IPS-NIHi11 (cell line): ENCODE data around the gene PKD1.

Experiments used
- DNase-seq: peaks from one replicate; pipeline ENCODE4 v3.0.0; 2012; ENCODE audit warnings: mixed read lengths, low spot score

Gene PKD1

DNA sequence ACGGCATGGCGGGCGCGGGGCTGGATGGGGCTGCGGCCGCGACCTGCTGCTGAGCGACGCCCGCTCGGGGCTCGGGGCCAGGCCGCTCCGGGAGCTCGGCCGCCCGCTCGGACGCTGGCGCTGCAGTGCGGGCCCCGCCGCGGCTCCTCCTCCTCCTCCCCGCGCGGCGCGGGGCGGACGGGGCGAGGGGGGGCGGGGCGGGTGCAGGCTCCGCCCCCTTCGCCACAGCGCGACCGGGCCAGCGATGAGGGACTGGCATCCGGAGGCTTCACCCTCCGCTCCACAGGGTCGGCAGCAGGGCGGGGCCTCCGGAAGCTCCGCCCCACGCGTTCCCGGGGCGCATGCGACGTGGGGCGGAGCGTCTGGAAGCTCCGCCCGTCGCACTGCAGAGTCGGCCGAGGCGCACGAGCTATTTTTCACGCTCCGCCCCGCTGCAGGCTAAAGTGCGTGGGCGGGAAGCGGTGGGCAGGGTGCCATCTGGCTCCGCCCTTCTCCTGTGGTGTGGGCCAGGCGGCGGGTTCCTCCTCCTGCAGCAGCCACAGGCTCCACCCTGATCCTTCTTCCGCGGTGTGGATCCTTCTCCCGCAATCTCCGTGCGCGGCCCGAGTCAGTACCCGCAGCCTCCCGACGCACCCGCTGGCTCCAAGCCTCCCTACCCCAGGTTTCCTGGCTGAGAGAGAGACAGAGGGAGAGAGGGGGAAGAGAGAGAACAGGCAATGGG, at the start of gene PKD1:
Gene PKD1 (minus strand): TSS at position 129 of the 721 bp plus-strand sequence. CDS start 209 bp downstream, outside the sequence.
- DNase-seq, result peak; percentile 17

DNA sequence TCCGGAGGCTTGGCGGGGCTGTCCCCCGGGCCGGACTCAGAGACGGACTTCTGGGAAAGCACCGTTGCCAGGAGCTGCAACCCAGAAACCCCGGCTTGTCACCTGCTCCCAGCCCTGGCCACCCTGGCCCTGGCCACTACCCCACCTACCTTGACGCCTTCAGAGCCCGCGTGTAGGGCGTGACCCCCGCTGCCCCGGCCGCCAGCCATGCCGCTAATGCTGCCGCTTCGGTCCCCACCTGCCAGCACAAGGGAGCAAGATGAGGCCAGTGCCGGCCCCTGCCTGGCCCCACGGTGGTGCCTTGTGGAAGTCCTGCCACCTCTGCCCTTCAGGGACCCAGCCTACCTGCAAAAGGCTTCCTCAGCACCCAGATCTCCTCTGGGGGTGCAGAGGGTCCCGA, 49.3 kb upstream of the PKD1 start:
- no peak for DNase-seq

DNA sequence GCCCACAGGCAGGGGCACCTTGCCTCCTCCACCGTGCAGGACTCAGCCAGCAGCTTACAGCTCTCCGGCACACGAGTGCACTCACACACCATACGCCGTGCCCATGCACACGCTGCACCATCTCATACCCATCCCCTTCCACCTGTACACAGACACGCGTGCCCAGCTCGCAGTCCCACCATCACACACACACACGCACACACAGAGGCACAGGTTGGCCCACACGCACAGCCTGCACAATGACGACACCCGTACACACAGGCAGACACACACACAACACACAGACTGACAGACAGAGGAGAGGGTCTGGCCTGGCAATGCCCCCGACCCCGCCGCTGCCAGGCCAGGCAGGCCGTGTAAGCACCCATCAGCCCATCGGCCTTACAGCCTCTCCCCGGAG, 48.6 kb upstream of the PKD1 start:
- DNase-seq, result no peak

DNA sequence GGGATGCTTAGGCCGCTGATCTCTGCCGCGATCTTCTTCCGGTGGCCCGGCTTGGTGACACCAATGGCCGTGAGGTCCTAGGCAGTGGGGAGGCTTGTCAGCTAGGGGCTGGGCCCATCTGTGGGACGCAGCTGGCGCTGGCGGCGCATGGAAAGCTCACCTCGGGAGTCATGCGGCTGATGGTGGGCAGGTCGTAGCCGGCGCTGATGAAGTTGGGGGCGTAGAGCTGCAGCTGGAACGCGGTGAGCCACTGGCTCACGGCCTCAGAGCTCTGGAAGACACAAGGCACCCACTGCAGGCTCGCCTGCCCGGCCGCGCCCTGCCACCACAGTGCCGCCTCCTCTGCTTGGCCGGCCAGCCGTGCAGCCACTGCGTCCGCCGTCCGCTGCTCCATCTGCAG, 48.0 kb upstream of the PKD1 start:
- DNase-seq, result no peak

DNA sequence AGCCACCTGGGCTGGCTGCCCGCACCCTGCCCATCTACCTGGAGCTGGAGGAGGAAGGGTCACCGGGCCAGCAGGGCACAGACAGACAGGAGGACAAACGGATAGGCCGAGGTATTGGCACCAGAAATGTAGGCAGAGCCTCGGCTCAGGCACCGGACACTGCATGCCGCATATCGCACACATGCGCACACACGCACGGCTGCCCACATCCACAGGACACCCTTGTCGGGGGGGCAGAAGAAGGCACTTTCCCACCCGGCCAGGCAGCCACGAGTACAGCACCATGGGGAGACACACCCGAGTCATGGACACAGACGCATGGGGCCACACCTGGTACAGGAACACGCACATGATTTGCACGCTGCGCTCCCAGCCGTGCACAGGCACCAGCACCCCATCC, 46.3 kb upstream of the PKD1 start:
- DNase-seq, result no peak

DNA sequence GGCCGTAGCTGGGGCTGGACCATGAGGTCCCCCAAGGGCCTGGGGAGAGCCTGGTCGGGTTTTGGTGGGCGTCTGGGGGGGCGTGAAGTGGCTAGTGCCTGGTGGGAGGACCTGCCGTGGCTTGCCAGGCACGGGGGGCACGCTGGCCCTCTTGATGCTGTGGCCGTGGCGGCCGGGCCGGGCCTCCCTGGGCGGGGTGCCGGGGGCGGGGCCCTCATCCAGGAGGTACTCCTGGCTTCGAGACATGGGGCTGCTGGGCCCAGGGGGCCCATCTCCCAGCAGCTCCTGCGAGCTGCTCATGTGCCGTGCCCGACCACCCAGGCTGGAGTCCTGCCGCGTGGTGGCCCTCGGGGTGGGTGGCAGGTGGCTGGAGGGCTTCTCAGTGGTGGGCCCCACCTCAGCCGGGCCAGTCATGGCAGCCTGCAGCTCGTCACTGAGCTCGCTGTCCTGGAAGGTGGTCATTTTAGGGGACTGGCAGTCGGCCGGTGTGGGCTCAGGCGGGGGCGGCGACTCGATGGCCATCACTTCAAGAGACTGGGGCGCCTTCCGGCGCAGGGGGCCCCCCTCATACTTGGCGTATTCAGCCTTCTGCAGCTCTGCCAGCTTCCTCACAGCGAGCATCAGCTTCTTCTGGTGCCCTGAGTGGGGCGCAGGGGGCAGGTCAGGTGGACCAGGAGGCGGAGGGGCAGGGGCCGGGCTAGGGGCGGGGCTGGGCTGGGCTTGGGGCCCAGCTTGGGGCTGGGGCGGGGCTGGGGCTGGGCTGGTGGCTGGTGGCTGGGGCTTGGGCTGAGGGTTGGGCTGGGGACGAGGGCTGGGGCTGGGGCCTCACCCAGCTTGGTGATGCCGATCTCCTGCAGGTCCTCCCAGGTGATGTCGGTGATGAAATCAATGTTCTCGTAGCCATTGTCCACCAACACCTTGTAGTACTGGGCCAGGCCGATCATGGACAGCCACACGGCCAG, 45.5 kb upstream of the PKD1 start:
- peak; percentile 69 for DNase-seq

DNA sequence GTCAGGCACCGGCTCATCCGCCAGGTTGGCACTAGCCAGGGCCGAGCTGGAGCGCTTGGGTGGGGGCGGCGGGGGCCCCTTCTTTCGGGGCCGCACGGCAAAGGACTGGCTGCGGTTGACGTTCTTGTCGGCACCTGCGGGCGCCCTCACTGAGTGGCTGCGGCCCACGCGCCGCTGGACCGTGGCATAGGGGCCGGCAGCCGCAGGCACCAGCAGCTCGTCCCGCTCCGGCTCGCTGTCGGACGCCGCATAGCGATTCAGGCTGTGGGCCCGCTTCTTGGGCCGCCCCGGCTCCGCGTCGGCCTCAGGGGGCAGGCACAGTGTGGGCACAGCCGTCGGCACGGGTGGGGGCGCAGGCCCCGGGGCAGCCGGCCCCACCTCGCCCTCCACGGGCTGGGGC, 44.8 kb upstream of the PKD1 start:
- DNase-seq, result no peak

DNA sequence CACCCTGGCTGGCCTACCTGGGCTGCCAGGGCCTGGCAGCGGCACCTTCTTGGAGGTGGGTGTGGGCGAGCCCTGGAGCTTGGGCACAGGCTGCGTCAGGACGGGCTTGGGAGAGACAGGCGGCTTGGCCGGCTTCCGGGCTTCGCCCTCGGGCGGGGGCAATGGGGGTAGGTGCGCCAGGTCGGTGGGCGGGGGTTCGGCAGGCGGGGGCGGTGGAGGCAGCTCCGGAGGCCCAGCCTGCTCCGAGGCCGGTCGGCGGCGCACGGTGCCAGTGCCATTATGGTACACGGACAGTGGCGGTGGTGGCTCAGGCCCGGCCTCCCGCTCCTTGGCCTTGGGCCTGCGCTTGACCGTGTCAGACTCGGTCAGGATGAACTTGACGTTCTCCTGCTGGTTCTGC, 43.9 kb upstream of the PKD1 start:
- DNase-seq, result no peak

DNA sequence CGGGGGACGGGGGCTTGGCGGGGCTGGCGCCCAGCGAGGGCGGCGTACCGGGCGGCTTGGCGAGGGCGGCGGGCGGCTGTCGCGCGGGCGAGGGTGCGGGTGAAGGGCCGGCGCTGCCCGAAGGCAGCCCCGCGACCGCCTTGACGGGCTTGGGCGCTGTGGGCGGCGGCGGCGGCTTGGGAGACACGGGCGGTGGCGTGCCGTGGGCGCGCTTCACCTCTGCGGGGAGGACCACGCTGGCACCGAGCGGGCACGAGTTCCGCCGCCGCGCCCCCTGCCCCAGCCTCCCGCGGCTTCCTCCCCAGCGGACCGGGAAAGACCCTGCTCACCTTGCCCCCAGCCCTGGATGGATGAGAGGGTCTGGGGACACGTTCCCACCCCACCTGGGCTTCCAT, 43.4 kb upstream of the PKD1 start:
- DNase-seq, result no peak

DNA sequence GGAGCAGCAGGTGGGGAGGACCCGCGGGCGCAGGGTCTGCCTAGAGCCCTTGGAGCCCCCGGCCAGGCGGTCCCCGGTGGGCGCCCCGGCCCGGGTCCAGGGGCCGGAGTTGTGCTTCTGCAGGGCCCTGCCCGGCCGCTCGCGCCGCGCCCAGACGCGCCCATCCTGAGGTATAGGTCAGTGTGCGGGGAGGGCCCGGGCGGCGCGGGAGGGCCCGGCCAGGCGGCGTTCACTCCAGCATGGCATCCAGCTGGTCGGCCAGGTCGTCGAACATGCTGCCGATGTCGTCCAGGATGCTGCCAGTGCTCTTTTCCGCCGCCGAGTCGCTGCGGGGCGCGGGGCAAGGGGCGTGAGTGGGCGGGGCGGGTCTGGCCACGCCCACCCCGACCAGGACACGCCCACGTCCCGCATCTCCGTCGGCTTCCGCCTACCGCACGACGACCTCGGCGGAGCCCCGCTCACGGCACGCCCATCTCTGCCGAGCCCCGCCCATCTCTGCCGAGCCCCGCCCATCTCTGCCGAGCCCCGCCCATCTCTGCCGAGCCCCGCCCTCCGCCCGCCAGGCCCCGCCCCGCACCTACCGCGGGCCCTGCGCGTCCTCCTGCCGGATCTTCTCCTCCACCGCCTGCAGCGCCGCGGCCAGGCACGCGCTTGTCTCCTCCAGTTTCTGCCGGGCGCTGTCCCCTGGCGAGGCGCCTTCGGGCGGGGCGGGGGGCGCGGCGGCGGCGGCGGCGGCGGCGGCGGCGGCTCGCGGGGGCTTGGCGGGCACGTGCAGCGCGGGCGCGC, 42.8 kb upstream of the PKD1 start:
- peak; percentile 95 for DNase-seq

DNA sequence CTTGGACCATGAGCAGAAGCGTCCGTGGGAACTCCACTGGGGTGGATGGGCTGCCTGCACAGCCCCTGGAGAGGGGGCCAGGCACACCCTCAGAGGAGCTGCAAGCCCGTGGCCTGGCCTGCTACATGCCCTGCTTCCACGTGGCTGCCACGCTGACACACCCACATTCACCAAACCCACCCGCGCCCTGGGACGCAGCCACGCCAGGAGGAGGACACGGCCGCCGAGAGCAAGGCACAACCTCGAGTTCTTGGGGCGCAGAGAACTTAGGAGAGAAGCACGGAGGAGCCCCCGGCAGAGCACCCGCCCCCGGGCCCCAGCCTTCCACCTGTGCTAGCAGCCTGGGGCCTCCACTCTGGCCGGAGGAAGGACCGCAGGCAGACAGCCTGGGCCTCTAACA, 41.9 kb upstream of the PKD1 start:
- DNase-seq, result no peak

DNA sequence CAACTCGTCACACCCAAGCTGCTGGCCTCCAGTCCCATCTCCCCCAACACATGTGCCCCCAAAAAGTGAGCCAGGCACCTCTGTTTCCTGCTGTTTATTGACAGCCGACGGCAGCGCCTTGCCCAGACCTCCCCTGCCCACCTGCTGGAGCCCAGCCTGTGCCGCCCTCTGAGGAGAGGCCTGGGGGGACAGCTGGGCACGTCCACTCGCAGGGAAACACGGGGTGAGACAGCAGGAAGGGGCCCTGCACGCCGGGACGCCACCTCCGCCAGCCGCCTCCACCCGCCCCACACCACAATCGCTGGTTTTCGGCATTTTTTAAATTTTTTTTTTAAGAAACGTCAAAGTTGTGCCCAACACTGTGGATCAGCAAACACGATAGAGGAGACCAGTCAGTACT, 41.4 kb upstream of the PKD1 start:
- no peak for DNase-seq

DNA sequence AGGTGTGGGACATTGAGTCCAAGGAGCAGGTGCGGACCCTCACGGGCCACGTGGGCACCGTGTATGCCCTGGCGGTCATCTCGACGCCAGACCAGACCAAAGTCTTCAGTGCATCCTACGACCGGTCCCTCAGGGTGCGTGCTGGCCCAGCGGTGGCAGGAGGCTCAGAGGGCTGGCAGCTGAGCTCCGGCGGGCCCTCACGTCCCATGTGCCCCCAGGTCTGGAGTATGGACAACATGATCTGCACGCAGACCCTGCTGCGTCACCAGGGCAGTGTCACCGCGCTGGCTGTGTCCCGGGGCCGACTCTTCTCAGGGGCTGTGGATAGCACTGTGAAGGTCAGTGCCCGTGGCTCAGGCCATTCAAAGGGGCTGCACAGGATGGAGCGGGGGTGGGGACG, 40.3 kb upstream of the PKD1 start:
- DNase-seq, result no peak

DNA sequence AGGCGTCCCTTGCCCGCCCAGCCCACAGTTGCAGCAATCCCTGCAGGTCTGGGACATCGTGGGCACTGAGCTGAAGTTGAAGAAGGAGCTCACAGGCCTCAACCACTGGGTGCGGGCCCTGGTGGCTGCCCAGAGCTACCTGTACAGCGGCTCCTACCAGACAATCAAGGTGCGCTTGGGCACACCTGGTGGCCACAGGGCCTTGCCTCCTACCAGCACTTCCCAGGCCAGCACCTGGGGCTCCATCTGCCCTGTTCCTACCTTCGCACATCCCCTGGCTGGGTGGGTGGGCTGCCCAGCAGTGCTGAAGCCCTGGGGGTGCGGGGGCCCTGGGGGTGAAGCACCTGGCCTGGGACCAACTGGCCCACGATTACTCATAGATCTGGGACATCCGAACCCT, 39.8 kb upstream of the PKD1 start:
- no peak for DNase-seq

DNA sequence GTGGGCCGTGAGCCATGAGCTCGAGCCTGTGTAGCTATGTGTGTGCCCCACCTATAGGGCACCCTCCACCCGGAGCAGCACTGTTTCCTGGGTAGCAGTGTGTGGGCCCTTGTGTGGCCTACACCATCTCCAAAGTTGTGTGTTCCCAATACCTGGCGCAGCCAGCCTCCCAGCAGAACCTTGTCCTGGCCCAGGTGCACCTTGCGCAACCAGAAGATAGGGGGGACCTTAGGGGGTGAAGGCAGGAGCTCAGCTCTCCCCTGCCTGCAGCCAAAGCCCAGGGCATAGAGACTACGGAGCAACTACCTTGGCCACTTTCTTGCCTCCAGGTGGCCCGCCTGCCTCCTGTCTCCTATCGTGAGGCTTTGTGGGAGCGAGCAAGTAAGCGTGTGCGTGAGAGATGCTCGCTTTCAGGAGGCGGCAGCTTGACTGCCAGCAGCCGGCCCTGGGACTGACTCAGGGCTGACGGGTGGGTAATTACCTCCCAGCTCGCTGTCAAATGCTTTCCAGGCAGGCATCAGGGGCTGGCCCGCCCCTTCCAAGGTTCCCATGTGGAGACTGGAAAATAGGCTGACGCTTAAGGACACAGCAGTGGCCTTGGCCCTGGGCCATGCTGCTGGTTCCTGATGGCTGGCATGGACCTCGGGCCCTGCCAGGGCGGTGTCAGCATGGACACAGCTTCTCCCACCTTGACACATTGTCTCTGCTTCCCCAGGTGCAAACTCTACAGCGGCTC, 38.9 kb upstream of the PKD1 start:
- no peak for DNase-seq

DNA sequence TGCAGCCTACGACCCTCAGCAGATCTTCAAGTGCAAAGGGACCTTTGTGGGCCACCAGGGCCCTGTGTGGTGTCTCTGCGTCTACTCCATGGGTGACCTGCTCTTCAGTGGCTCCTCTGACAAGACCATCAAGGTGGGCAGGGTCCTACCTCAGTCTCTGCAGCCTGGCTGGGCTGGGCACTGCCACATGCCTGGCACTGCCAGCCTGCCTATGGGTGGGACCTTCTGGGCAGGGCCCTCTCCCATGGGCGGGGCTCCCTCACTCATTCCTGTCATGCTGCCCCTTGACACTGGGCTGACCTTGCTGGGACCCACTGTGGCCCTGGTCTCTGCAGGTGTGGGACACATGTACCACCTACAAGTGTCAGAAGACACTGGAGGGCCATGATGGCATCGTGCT, 38.2 kb upstream of the PKD1 start:
- no peak for DNase-seq

DNA sequence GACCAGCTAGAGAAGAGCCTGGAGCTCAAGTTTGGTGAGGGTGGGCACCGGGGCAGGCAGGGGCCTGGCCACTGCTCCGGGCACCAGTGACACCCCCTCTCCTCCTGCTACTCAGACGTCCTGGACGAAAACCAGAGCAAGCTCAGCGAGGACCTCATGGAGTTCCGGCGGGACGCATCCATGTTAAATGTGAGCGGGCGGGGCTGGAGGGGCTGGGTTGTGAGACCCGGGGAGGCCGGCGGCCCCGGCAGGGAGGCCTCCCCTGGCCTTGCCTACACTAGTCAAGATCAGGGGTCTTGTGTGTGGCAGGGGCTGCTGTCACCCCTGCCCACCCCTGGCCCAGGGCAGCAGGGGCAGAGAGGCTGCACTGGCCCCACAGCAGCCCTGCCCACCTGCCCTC, 37.7 kb upstream of the PKD1 start:
- DNase-seq, result no peak

DNA sequence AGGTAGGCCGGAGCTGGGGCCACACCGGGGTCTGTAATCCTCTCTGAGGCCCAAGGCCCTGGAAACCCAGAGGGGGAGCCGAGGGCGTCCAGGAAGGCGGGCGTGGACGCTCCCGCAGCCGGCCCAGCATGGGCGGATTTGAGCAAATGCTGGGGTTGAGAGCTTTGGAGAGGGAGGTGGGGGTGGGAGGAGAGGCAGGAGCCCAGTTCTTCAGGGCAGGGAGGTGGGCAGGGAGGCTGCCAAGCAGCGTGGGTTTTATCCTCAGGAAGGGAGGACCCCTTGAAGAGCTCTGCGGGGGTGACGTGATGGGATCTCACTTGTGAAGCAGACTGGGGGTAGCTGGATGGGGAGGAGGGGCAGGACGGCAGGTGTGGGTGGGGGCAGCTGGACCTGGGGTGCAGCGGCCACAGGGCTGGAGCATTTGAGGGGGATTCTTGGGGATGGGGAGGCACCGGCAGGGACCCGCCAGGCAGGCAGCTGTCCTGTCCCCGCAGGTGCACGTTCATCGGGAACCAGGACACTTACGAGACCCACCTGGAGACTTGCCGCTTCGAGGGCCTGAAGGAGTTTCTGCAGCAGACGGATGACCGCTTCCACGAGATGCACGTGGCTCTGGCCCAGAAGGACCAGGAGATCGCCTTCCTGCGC, 37.1 kb upstream of the PKD1 start:
- no peak for DNase-seq

DNA sequence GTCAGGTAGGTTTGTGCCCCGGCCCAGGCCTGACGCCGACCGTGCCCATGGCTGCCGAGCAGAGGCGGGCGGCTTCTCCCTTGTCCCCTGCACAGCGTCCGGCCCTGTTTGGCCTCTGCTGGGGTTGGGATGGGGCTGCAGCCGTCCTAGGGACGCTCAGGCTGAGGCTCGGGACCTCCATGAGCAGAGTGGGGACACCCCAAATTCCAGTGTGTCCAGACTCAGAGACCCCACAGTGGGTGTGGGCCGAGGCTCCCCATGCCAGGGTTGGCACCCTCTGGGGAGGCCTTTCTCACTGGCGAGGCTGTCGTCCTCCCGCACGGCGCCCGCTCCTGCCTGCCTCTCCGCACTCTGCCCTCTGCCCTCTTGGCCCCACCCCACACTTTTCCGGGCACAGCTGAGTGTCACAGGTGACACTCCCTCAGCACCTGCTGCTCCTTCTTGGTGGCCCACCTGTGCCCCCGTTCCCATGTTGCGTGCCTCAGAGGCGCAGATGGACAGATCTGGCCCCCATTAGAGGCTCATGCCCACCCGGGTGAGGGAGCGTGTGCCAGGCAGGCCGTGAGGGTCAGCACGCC, 36.0 kb upstream of the PKD1 start:
- DNase-seq, result no peak

DNA sequence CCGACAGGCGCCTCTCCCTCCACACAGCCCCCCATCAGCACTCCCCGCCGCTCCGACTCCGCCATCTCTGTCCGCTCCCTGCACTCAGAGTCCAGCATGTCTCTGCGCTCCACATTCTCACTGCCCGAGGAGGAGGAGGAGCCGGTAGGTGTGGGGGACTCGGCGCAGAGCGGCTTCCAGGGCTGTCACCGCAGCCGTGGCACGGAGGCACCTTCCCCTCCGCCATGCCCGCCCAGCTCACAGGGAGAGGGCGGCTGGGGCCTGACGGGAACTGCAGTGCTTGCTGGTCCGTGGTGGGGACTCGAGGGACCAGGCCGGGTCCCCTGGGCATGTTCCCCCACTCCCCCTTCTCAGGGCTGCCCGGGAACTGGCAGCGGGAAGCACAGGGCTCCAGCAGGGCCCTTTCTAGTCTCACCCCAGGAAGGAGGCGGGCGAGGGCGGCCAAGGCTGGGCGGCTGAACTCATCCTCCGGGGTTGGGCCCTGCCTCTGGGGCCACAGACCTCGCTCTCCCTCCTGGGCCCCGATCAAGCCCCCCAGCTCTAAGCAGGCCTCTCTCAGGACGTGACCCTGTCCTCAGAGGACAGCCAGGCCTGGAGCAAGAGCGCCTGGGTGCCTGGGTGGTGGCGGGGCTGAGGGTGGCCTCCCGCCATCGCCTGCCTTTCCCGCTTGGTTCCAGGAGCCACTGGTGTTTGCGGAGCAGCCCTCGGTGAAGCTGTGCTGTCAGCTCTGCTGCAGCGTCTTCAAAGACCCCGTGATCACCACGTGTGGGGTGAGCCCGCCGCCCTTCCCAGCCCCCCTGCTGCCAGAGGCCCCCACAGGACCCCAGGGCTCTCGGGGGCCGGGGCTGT, 35.1 kb upstream of the PKD1 start:
- no peak for DNase-seq
